ENCODE results near the gene GNAI1.

Gene GNAI1

GRCh38 chr7:80216996-80217842 is 82.6 kb downstream of the GNAI1 start:
- no peak for DNase-seq

GRCh38 chr7:80218723-80219122 is 84.1 kb downstream of the GNAI1 start:
- no peak for DNase-seq

GRCh38 chr7:80220022-80220634 is 85.5 kb downstream of the GNAI1 start:
- no peak for DNase-seq

GRCh38 chr7:80224415-80224814 is 89.8 kb downstream of the GNAI1 start:
- DNase-seq: no peak

- no peak for DNase-seq
Observed at GRCh38 chr7:80225361-80225760, 90.7 kb downstream of the GNAI1 start.

- no peak for DNase-seq
Observed at GRCh38 chr7:80226629-80227028, 92.0 kb downstream of the GNAI1 start.

- DNase-seq: no peak
Observed at GRCh38 chr7:80230327-80230726, 95.7 kb downstream of the GNAI1 start.

GRCh38 chr7:80231707-80232106 is 97.1 kb downstream of the GNAI1 start:
- no peak for DNase-seq

GRCh38 chr7:80232979-80233724 is 98.5 kb downstream of the GNAI1 start:
- DNase-seq: no peak

GRCh38 chr7:80235334-80235733 is 100.7 kb downstream of the GNAI1 start:
- DNase-seq: no peak

GRCh38 chr7:80236681-80237080 is 102.0 kb downstream of the GNAI1 start:
- DNase-seq: no peak

GRCh38 chr7:80240265-80241025 is 105.8 kb downstream of the GNAI1 start:
- no peak for DNase-seq

GRCh38 chr7:80241671-80242070 is 107.0 kb downstream of the GNAI1 start:
- DNase-seq: no peak

- DNase-seq: no peak
Observed at GRCh38 chr7:80243425-80243824, 108.8 kb downstream of the GNAI1 start.

- no peak for DNase-seq
Observed at GRCh38 chr7:80244206-80244916, 109.7 kb downstream of the GNAI1 start.

GRCh38 chr7:80247144-80247543 is 112.5 kb downstream of the GNAI1 start:
- no peak for DNase-seq

GRCh38 chr7:80247891-80248290 is 113.3 kb downstream of the GNAI1 start:
- DNase-seq: no peak

- DNase-seq: no peak
Observed at GRCh38 chr7:80249184-80249583, 114.6 kb downstream of the GNAI1 start.

GRCh38 chr7:80249619-80250295 is 115.1 kb downstream of the GNAI1 start:
- no peak for DNase-seq

GRCh38 chr7:80253237-80253636 is 118.6 kb downstream of the GNAI1 start:
- DNase-seq: no peak

GRCh38 chr7:80253653-80254052 is 119.0 kb downstream of the GNAI1 start:
- DNase-seq: no peak

- DNase-seq: no peak
Observed at GRCh38 chr7:80255656-80256055, 121.0 kb downstream of the GNAI1 start.
